Stimulated activated CD4-positive, alpha-beta T cell treated with anti-CD3 and anti-CD28 coated beads, Interleukin-12 subunit alpha, Interleukin-12 subunit beta, amount 100 ng/mL, for 24 hours (primary cell): ENCODE results near the gene UBE2V1.

ENCODE experiments used
- DNase-seq, 2 experiments: peaks; one replicate each; pipeline ENCODE4 v3.0.0-alpha.2; 2020; ENCODE audit warnings: low read depth in 2 of 2

The UBE2V1 gene

DNA sequence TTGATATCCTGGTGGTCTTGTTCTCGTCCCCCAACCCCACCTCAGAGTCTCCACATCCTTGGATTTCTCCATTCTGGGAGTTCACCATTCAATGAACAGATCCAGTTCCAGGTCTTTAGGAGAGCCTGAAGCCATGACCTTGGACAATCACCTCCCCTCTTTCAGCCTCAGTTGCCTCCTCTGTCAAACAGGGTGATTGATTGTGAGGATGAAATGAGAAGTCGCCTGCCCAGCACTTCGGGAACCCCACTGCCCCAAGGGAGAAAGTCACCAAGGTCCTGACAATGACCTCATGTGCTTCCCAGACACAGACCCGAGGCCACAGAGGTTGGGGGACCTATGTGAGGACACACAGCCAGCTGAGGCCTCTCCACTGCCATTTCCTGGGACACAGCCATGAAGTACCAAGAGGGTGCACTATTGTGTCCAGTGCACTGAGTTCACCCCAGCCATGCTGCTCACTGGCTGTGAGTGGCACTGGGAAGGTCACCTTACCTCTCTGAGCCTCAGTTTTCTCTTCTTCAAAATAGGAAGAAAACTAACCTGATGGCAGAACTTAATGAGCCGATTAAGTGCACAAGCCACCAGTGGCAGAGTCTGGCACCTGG, 68.5 kb downstream of the UBE2V1 start:
- no peak for DNase-seq

DNA sequence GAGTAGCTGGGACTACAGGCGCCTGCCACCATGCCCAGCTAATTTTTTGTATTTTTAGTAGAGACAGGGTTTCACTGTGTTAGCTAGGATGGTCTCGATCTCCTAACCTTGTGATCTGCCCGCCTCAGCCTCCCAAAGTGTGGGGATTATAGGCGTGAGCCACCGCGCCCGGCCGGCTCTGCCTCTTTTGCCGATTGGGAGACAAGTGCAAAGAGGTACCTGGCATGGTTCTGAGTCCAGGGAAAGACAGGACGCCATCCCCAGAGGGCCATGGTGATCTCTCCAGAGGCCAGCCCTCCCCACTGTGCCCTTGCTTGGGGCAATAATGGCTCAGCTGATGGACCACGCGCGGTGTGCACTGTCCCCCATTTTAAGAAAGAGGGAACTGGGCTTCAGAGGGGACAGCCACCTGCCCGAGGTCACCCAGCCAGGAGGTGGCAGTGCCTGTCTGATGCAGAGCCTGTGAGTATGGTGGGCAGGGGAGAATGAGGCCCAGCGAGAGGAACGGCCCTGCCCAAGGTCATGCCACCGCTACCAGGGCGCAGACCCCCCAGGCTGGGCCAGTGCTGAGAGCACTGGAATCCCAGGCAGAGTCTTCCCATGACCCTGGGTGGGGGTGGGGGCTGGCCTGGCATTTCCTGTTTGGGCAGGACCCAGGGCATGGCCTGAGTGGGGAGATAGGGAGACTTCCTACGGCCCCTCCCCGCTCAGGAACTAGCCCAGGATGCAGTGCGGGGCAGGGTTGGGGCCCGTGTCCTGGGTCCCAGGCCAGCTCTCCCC, 69.2 kb downstream of the UBE2V1 start:
- DNase-seq: no peak

DNA sequence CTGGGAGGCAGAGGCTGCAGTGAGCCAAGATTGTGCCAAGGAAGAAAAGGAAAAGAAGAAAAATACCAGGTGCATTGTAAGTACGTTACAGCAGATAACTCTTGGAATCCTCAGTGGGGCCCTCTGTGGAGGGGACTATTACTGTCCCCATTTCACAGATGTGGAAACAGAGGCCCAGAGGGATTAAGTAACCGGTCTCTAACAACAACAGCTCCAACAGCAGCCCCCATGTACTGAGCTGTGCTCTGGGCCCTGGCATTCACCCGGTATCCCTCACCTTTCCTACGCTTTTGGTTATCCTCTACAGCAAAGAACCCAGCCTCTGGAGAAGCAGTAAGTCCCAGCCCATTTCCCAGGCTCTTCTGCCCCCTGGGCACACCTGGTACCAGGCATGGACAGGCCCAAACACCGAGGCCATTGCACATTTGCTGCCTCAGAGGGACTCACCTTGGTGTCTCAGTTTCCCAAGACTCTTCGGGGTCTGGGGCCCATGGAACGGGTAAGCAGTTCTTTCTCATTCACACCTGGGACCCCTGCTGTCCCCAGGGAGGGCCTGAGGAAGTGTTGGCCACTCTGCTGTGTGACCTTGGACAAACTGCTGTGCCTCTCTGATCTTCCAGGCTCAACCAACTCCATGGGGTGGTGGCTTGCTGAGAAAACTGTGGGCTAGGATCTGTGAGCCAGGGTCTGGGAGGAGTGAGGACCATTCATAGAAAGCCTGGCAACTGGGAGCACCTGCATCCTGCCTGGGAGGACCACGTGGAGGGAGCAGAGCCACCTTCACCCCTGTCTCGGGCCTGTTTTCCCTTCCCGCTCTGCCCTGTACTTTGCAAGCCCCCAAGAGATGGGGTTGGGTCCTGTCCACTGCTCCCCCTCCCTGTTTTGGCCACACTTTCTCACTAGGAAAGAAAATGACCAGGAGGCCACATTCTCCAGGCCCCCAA, 70.3 kb downstream of the UBE2V1 start:
- DNase-seq: no peak

DNA sequence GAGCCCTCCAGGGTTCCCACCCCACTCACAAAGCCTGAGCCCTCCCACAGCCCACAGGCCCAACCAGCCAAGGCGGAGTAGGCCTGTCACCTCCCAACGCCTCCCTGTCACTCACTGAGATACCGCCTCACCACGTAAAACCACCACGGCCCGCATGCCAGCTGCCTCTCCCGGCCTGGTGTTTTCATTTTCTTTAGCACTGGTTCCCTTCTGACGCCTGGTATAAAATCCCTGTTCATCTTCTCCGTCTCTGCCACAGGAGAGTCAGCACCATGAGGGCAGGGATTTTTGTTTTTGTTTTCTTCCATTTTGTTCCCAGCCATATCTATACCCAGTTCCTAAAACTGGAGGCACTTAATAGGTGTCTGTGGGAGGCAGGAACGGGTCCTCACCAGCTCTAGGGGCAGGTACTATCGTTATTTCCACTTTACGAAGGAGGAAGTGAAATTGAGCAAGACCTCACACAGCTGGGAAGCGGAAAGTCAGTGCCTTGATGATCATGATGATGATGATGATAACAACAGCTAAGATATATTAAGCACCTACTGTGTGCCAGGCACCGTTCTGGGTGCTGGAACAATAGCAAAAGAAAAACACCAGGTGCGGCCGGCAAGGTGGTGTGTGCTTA, 71.6 kb downstream of the UBE2V1 start:
- no peak for DNase-seq

DNA sequence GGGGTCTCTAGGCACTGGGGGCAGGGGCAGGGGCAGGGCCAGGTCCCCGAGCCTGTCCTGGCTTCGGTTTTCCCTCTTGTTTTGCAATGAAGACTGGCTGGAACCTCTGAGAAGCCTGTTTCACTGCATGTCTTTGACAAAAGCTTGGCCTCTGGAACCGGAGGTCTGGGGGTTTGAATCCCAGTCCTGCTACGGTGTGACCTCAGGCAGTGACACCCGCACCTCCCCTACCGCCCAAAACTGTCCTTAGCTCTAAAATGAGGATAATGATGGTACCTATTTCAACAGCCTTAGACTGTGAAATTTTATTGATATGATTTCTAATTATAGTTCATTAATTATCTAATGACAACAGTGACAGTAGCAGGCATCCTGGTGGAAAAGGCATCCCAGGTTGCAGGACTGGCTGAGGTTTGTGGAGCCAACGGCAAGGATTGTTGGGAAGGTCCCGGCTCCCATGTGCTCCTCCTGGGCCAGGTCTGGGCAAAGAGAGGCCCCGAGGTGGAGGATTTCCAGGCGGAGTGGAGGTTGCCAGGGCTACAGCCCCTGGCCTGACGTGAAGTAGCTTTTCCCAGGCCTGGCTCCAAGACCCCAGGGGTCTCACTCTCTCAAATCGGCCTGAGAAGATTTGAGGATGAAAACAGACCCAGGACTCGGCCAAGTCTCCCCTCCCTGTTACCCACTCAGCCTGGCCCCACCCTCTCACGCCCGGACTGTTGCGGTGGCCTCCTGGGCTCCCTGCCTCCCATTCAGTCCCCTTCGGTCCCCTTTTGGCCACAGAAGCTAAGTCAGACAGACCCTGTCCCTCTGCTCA, 72.3 kb downstream of the UBE2V1 start:
- DNase-seq: no peak

DNA sequence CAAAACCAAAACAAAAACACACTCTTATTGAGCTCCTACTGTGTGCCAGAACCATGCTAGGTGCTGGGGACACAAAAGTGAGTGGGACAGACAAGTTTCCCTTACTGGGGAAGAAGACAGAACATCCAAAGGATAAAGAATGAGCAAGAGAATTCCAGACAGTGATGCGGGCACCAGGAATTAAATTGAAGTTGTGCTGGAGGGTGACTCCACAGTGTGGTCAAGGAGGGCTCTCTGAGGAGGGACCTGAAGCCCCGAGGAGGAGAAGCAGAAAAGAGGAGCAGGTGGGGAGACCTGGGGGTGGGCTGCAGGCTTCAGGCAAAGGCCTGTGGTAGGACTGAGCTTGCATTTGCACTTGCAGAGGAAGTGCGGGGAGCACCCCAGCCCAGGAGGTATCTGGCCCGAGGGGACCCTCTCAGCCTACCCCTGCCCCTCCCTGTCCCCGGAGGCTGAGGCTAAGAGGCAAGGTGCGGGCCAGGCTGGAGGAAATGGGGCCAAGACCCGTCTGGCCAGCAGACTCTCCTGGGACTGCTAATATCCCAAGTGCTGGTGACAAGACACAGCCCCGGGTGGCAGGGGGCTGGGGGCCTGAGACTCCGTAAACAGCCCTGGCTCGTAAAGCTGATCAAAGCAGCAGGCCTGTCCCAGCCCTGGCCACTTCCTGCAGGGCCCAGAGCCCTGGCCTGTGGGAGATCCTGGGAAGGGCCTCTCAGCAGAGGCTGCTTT, 73.1 kb downstream of the UBE2V1 start:
- DNase-seq: no peak

DNA sequence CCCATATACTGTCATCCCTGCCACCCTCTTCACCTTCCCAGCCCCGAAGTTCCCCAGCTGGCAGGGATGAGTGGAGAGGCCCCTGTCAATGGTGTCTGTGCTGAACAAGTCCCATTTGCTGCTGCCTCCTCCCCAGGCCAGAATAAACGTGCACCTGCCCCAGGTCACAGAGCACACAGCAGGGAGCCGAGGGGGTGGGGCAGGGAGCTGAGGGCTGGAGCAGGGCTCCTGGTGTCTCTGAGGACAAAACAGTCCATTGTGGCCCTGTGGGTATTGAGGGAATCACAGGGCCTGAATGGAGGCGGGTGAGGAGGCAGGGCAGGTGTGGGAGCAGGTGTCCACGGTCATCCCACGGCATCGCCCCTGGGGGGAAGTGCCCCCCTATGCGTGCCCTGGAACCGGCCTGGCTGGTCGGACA, 74.4 kb downstream of the UBE2V1 start:
- DNase-seq: no peak

DNA sequence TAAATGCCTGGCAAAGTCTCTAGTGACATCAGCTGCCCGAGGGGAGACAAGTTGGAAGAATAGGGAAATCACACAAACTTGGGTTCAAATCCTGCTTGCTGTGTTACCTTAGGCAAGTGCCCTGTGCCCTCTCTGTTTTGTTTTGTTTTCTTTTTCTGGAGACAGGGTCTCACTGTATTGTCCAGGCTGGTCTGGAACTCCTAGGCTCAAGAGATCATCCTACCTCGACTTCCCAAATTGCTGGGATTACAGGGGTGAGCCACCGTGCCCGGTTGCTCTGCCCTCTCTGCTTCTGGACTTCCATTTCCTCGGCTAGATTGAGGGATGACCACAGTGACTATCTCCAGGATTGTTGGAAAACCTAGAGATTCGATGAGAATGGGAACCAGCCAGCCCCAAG, 74.8 kb downstream of the UBE2V1 start:
- DNase-seq: no peak

DNA sequence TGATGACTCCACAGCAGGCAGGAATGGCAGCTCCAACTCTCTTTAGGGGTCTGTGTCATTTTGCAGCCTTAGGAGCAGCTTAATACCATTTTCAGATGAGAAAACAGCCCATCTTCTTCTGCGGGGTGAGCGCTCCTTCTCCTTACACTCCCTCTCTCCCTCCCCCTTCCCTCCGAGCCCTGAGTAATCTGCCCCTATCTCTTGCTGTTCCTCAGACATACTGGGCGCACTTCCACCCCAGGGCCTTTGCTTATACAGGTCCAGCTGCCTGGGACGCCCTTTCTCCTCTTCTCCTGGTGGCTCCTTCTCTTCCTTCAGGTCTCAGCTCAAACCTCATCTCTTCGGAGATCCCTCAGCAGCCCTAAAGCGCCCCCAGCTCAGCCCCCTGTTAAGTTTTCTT, 75.4 kb downstream of the UBE2V1 start:
- no peak for DNase-seq

DNA sequence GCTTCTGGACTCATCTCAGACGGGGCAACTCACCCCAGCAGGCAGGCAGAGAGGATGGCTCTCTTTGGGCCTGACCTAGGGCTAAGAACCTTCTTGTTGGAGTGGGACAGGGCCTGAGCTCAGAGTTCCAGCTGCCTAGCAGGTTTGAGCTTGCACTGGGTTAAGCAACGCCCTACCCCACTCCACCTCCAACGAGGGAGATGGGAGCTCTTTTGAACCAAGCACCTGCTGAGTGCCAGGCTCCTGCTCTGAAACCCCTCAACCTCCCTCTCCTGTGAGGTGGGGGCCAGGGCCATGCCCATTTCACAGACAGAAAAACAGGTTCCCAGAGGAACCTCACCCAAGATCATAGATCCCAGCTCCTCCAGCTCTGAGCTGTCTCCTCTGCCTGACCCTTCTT, 75.8 kb downstream of the UBE2V1 start:
- DNase-seq: no peak

DNA sequence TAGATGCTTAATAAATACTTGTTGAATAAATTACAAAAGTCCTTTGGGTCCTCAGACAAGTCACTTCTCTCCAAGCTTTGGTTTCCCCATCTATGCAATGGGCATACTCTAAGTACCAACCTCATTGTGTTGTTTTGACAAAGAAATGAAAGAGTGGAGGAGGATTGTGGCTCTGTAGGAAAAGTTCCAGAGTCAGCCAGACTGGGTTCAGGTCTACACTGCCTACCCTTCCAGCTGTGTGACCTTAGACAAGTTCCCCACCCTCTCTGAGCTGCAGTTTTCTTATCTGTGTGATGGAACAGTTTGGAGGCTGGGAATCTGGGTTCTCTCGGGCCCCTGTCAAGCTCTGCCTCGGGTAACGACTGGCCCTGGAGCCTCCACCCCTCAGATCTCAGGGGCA, 76.2 kb downstream of the UBE2V1 start:
- DNase-seq: no peak

DNA sequence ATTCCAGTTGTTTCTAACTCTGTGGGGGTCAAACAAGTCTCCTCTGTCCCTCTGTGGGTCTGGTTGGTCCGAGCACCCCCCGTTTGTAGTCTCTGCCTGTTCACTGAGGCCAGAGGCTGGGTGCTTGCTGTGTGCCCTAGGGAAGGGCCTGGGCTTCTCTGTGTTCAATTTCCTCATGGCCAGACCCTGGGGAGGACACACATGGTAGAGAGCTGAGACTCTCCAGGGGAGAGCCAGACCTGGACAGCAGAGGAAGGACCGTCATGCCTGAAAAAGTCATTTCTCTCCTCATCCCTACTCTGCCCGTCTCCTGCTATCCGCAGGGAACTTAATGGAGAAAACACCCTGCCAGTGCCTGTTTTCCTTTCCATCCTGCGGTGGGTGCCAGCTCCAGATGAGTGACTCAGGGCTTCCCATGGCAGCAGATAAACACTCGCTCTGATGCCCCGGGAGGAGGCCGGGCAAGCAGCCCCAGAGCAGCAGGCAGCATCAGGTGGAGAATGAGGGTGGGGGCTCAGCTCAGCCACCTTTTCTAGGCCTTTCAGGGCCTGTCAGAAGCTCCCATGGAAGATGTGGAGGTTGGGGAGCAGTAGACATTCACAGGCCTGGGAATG, 78.3 kb downstream of the UBE2V1 start:
- no peak for DNase-seq

DNA sequence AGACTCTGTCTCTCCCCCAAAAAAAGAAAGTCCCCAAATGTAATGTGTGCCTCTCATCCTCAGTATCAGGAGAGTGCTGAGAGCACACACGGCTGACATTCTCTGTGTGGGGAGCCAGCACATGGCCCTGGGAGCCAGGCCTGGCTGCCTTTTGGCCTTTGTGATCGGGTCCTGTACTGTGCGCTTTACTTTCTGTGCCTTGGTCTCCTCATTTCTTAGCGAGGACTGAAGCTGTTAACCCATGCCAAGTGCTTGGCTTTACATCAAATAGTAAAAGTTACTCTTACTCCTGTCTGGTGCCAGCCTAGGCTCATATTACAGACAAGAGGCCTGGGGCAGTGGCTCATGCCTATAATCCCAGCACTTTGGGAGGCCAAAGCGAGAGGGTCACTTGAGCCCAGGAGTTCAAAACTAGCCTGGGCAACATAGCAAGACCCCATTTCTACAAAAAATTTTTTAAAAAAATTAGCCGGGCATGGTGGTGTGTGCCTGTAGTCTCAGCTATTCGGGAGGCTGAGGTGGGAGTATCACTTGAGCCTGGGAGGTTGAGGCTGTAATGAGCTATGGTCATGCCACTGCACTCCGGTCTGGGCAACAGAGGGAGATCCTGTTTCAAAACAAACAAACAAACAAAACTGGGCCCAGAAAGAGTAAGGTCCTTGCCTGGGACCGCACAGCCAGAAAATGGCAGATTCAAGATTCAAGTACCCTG, 79.8 kb downstream of the UBE2V1 start:
- DNase-seq: no peak
